ENCODE measurements around the gene UBE2F. TPM values are rescaled to one million over a fixed set of nuclear protein-coding genes. Genes with fewer than 3 reads are reported as not detected.

Gene UBE2F
- polyA plus RNA-seq, 2 of the 4 experiments (the other 2 are of a cell fraction), result 49.7 to 81.1 TPM

DNA sequence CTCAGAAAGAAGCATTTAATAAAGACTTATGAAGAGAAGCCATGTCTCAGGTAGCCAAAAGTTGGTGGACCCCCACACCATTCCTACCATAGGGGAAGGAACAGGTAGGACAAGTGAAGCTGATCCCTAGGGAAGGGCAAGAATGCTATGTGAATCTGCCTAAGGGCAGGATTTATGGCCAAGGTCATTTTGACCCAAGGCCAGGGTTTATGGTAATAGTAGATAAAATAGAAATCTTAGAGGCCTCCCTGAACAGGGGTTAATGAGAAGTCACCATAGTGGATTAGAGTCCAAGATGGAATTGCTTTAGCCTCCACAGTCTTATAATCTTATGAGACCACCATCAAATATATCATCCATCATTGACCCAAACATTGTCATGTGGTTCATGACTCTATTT, 26.0 kb upstream of the UBE2F start:
- Histone ChIP-seq H3K4me2 (no peak overlapping the region), H3K9me3 (peaks cover 9% of the 10 kb centered on the region; the same call in 2 of the 3 replicates), H3K4me1 (peaks cover 21% of the 10 kb centered on the region; the same call in 2 of the 3 replicates), H3K27ac (no peak overlapping the region), H3K4me3 (no peak overlapping the region)
- ATAC-seq, result no peak
- no peak for DNase-seq (ENCODE audit: low read depth in 1 of 2, low spot score in 1 of 2)
- CTCF ChIA-PET, result interaction anchor here (1.0 to 4.6 kb wide), 2 partner anchors 9 to 16 kb away, joined by 3 to 18 read pairs; no protein-coding TSS in a partner anchor
- no peak for TF ChIP-seq HDAC2 (IDR thresholded peaks at IDR 0.05)
- no peak for TF ChIP-seq ESRRA (IDR thresholded peaks at IDR 0.05; ENCODE audit: borderline replicate concordance, low read length)
- POLR2A ChIA-PET, result no interaction called here
- no peak for FAIRE-seq

DNA sequence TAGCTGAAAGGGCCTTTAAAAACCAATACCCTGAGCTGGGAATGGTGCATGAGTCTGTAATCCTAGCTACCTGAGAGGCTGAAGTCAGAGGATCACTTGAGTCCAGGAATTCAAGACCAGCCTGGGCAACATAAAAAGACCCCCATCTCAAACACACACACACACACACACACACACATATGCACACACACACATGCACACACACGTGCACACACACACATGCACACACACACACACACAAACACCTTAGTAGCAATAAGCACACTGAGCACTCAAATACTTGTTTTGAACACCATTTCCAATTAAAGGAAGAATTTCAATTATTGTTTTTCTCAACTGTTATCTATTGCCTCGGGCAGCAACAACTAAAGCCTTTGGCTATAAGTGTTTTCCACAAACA, 25.6 kb upstream of the UBE2F start:
- Histone ChIP-seq H3K4me3 (no peak overlapping the region), H3K27ac (no peak overlapping the region), H3K4me1 (peaks cover 17% of the 10 kb centered on the region; the same call in 2 of the 3 replicates), H3K4me2 (no peak overlapping the region), H3K9me3 (peaks cover 9% of the 10 kb centered on the region; the same call in 2 of the 3 replicates)
- no peak for TF ChIP-seq MAZ (IDR thresholded peaks at IDR 0.05; ENCODE audit: borderline replicate concordance, low read depth, low read length)
- no peak for TF ChIP-seq CBX2 (IDR thresholded peaks at IDR 0.05; ENCODE audit: borderline replicate concordance, low read depth)
- no peak for TF ChIP-seq NFE2L2 (conservative IDR thresholded peaks at IDR 0.05; ENCODE audit: low read length)
- DNase-seq (ENCODE audit: low read depth in 1 of 2, low spot score in 1 of 2) (no peak), FAIRE-seq (no peak), ATAC-seq (no peak)
- ChIA-PET POLR2A (no interaction called here), CTCF (interaction anchor here (0.8 to 4.6 kb wide), 3 partner anchors 10 to 429 kb away, joined by 3 to 18 read pairs (median 3); no protein-coding TSS in a partner anchor)
- WGBS (ENCODE audit: missing lambda C conversion rate), result 63% methylated on average over 2 of the region's 2 CpGs

DNA sequence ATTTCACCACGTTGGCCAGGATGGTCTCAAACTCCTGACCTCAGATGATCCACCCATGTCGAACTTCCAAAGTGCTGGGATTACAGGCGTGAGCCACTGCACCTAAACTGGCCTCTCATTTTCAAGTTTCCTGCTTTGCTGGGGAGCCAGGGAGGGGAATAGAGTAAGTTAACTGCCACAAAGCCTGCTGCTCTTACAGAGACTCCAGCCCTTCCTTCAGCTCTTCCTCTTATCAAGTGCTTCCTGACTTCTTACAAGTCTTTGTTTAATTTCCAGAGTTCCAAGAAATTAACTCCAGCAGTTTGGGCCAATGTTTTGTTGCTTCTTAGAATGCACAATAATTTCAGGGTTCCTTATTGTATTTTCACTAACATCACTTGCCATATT, 24.3 kb upstream of the UBE2F start:
- Histone ChIP-seq H3K9me3 (peaks cover 12% of the 10 kb centered on the region; the same call in 2 of the 3 replicates), H3K4me3 (no peak overlapping the region), H3K4me1 (peaks cover 14% of the 10 kb centered on the region; the same call in 2 of the 3 replicates), H3K4me2 (no peak overlapping the region), H3K27ac (no peak overlapping the region)
- WGBS (ENCODE audit: missing lambda C conversion rate), result 51% methylated on average over 3 of the region's 3 CpGs
- ATAC-seq (no peak), DNase-seq (ENCODE audit: low read depth in 1 of 2, low spot score in 1 of 2) (no peak), FAIRE-seq (no peak)
- TF ChIP-seq, protein P1, sequence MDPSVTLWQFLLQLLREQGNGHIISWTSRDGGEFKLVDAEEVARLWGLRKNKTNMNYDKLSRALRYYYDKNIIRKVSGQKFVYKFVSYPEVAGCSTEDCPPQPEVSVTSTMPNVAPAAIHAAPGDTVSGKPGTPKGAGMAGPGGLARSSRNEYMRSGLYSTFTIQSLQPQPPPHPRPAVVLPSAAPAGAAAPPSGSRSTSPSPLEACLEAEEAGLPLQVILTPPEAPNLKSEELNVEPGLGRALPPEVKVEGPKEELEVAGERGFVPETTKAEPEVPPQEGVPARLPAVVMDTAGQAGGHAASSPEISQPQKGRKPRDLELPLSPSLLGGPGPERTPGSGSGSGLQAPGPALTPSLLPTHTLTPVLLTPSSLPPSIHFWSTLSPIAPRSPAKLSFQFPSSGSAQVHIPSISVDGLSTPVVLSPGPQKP (IDR thresholded peaks at IDR 0.05; ENCODE audit: low read depth, low read length), result no peak
- TF ChIP-seq ESRRA (IDR thresholded peaks at IDR 0.05; ENCODE audit: borderline replicate concordance, low read length), result no peak
- TF ChIP-seq HOXB5 (CRISPR knock-in tag; IDR thresholded peaks at IDR 0.05), result no peak
- TF ChIP-seq NPAS2 (CRISPR knock-in tag; IDR thresholded peaks at IDR 0.05; ENCODE audit: borderline replicate concordance), result no peak
- TF ChIP-seq BHLHE40 (IDR thresholded peaks at IDR 0.05; ENCODE audit: low read depth, low read length), result no peak
- no peak for TF ChIP-seq KDM5A (IDR thresholded peaks at IDR 0.05)
- no peak for TF ChIP-seq FOSL2 (IDR thresholded peaks at IDR 0.05)
- TF ChIP-seq FOSL2 (CRISPR knock-in tag; IDR thresholded peaks at IDR 0.05), result no peak
- no peak for TF ChIP-seq ZSCAN20 (CRISPR knock-in tag; IDR thresholded peaks at IDR 0.05)
- TF ChIP-seq CEBPB (IDR thresholded peaks at IDR 0.05), result no peak
- TF ChIP-seq HOXA7 (CRISPR knock-in tag; IDR thresholded peaks at IDR 0.05), result no peak
- no peak for TF ChIP-seq HEYL (CRISPR knock-in tag; IDR thresholded peaks at IDR 0.05)
- no peak for TF ChIP-seq TFCP2L1 (CRISPR knock-in tag; IDR thresholded peaks at IDR 0.05)
- CTCF ChIA-PET, result interaction anchor here (1.0 to 4.6 kb wide), 2 partner anchors 18 to 70 kb away, joined by 3 to 18 read pairs; no protein-coding TSS in a partner anchor
- POLR2A ChIA-PET, result no interaction called here

DNA sequence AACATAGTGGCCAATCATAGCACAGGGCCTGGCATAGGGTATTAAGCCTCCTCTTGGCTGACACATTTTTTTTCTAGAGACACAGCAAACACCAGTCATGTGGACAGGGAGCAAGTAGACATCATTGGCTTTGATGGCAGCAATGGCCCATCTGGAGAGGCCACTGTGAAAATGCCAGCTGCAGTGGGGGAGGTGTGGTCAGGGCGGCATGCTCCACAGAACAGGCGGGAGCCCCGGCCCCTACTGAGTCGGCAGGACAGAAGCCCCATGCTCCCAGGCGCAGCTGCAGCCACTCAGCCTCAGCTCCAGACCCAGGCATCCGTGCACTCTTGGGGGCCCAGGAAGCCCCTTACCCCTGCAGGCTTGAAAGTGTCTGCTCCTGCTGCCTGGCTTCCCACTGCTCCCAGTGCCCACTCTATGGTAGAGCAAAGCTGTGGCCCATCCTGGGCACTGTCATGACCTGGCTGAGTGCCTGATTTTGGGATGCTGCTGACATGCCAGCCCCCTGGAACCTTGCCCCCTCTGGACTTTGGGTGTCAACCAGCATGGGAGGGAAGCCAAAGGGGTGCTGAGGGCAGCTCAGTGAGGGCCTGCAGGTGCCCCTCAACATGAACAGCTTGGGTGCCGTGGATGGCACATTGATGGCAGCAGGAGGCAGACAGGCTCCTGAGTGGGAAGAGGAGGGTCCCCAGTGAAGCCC, 23.3 kb upstream of the UBE2F start:
- POLR2A ChIA-PET, result no interaction called here
- CTCF ChIA-PET, result interaction anchor here (0.8 to 4.6 kb wide), 5 partner anchors 12 to 86 kb away, joined by 3 to 18 read pairs (median 4); no protein-coding TSS in a partner anchor
- no peak overlapping the region for H3K27ac ChIP-seq
- WGBS (ENCODE audit: missing lambda C conversion rate), result 71% methylated on average over 1 of the region's 7 CpGs
- no peak overlapping the region for H3K4me2 ChIP-seq
- no peak overlapping the region for H3K4me3 ChIP-seq
- H3K9me3 ChIP-seq, result peaks cover 12% of the 10 kb centered on the region; the same call in 2 of the 3 replicates
- ATAC-seq, result no peak
- FAIRE-seq, result no peak
- TF ChIP-seq NPAS2 (CRISPR knock-in tag; IDR thresholded peaks at IDR 0.05; ENCODE audit: borderline replicate concordance) (no peak), MAZ (IDR thresholded peaks at IDR 0.05; ENCODE audit: borderline replicate concordance, low read depth, low read length) (no peak), ZSCAN20 (CRISPR knock-in tag; IDR thresholded peaks at IDR 0.05) (no peak), RFX5 (IDR thresholded peaks at IDR 0.05) (no peak), MYC (IDR thresholded peaks at IDR 0.05; ENCODE audit: borderline replicate concordance, low read length) (no peak), FOSL2 (IDR thresholded peaks at IDR 0.05) (no peak), FOSL2 (CRISPR knock-in tag; IDR thresholded peaks at IDR 0.05) (no peak), CEBPB (IDR thresholded peaks at IDR 0.05) (no peak)
- TF ChIP-seq, protein P2, sequence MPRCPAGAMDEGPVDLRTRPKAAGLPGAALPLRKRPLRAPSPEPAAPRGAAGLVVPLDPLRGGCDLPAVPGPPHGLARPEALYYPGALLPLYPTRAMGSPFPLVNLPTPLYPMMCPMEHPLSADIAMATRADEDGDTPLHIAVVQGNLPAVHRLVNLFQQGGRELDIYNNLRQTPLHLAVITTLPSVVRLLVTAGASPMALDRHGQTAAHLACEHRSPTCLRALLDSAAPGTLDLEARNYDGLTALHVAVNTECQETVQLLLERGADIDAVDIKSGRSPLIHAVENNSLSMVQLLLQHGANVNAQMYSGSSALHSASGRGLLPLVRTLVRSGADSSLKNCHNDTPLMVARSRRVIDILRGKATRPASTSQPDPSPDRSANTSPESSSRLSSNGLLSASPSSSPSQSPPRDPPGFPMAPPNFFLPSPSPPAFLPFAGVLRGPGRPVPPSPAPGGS (IDR thresholded peaks at IDR 0.05), result no peak
- TF ChIP-seq, protein P3, sequence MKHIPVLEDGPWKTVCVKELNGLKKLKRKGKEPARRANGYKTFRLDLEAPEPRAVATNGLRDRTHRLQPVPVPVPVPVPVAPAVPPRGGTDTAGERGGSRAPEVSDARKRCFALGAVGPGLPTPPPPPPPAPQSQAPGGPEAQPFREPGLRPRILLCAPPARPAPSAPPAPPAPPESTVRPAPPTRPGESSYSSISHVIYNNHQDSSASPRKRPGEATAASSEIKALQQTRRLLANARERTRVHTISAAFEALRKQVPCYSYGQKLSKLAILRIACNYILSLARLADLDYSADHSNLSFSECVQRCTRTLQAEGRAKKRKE (CRISPR knock-in tag; IDR thresholded peaks at IDR 0.05; ENCODE audit: low read depth), result no peak
- peaks cover 14% of the 10 kb centered on the region; the same call in 2 of the 3 replicates for H3K4me1 ChIP-seq
- no peak for DNase-seq (ENCODE audit: low read depth in 1 of 2, low spot score in 1 of 2)

All from A549 (cell line).